Measurements from ENCODE around the gene OR13A1. TPM values are rescaled to one million over a fixed set of nuclear protein-coding genes. Genes with fewer than 3 reads are reported as not detected.
A peak's percentile ranks its signal among the peaks of the same experiment; 100 is the strongest.
"Not testable (repeated sequence)": the region's sequence is repeated elsewhere in the genome, so short reads cannot be mapped to it uniquely, and the experiment has no call there.

The OR13A1 gene
- 0.09 TPM in 1 of 2 replicates, not detected in the other for total RNA-seq
- long read RNA-seq, result 0 reads

GRCh38 chr10:45315508-45315907 is at the start of gene OR13A1:
Gene OR13A1, minus strand, starts transcription at chr10:45315608. Its CDS starts 11,186 bp downstream, at chr10:45304422.
- TF ChIP-seq, protein P1, sequence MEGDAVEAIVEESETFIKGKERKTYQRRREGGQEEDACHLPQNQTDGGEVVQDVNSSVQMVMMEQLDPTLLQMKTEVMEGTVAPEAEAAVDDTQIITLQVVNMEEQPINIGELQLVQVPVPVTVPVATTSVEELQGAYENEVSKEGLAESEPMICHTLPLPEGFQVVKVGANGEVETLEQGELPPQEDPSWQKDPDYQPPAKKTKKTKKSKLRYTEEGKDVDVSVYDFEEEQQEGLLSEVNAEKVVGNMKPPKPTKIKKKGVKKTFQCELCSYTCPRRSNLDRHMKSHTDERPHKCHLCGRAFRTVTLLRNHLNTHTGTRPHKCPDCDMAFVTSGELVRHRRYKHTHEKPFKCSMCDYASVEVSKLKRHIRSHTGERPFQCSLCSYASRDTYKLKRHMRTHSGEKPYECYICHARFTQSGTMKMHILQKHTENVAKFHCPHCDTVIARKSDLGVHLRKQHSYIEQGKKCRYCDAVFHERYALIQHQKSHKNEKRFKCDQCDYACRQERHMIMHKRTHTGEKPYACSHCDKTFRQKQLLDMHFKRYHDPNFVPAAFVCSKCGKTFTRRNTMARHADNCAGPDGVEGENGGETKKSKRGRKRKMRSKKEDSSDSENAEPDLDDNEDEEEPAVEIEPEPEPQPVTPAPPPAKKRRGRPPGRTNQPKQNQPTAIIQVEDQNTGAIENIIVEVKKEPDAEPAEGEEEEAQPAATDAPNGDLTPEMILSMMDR (conservative IDR thresholded peaks at IDR 0.05), result no peak
- no peaks in the 10 kb centered on the region for H3K4me1 Mint-ChIP-seq
- no peak within 1 kb of the TSS for H3K4me3 Mint-ChIP-seq
- H3K9me3 Mint-ChIP-seq, result peaks cover 8% of the 10 kb centered on the region
- H3K27me3 Mint-ChIP-seq (ENCODE audit: low read depth), result peaks cover 14% of the 10 kb centered on the region
- no peaks in the 10 kb centered on the region for H3K36me3 Mint-ChIP-seq (ENCODE audit: low read depth)
- DNase-seq (ENCODE audit: low read depth, low spot score), result no peak
- H3K27ac Mint-ChIP-seq (ENCODE audit: unreplicated experiment), result no peak within 1 kb of the TSS

- not testable (repeated sequence) for H3K36me3 Mint-ChIP-seq (ENCODE audit: low read depth); H3K9me3 Mint-ChIP-seq; H3K4me1 Mint-ChIP-seq; DNase-seq (ENCODE audit: low read depth, low spot score); H3K27ac Mint-ChIP-seq (ENCODE audit: unreplicated experiment)
- Mint-ChIP-seq H3K27me3 (ENCODE audit: low read depth) (peaks cover 58% of the 10 kb centered on the region), H3K4me3 (peak overlapping the region; percentile 9)
These were observed 46.8 kb upstream of the OR13A1 start for GRCh38 chr10:45361983-45362799.

DNA sequence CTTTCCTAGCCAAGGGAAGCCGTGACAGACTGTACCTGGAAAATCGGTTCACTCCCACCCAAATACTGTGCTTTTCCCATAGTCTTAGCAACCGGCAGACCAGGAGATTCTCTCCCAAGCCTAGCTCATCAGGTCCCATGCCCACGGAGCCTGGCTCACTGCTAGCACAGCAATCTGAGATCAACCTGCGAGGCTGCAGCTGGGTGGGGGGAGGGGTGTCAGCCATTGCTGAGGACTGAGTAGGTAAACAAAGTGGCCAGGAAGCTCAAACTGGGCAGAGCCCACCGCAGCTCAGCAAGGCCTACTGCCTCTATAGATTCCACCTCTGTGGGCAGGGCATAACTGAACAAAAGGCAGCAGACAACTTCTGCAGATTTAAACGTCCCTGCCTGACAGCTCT is 43.6 kb upstream of the OR13A1 start:
- not testable (repeated sequence) for DNase-seq (ENCODE audit: low read depth, low spot score); H3K9me3 Mint-ChIP-seq; H3K4me1 Mint-ChIP-seq; H3K27ac Mint-ChIP-seq (ENCODE audit: unreplicated experiment); H3K4me3 Mint-ChIP-seq; H3K36me3 Mint-ChIP-seq (ENCODE audit: low read depth)
- peaks cover 53% of the 10 kb centered on the region for H3K27me3 Mint-ChIP-seq (ENCODE audit: low read depth)

DNA sequence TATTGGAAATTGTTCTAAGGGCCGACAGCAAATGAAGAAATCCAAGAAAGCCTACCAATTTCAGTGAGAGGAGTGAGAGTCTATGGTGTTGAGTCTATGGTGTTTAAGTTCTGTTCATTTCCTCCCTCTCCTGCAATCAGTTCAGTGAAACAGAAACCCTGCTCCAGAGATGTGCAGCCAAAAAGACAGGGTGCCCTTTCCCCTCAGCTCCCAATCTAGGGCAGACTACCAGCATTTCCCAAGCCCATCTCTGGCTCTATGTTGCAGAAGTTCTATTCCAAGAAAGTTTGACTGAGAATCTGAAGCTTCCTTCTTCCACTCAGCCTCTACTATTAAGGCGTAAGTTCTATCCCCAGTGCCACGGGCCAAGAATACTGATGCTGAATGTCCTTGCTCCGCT is 40.1 kb upstream of the OR13A1 start:
- TF ChIP-seq, protein P1 (conservative IDR thresholded peaks at IDR 0.05), result no peak
- H3K4me1 Mint-ChIP-seq, result no peaks in the 10 kb centered on the region
- H3K27ac Mint-ChIP-seq (ENCODE audit: unreplicated experiment), result no peak overlapping the region
- peaks cover 49% of the 10 kb centered on the region for H3K27me3 Mint-ChIP-seq (ENCODE audit: low read depth)
- H3K4me3 Mint-ChIP-seq, result no peak overlapping the region
- DNase-seq (ENCODE audit: low read depth, low spot score), result no peak
- no peaks in the 10 kb centered on the region for H3K9me3 Mint-ChIP-seq
- H3K36me3 Mint-ChIP-seq (ENCODE audit: low read depth), result no peaks in the 10 kb centered on the region

DNA sequence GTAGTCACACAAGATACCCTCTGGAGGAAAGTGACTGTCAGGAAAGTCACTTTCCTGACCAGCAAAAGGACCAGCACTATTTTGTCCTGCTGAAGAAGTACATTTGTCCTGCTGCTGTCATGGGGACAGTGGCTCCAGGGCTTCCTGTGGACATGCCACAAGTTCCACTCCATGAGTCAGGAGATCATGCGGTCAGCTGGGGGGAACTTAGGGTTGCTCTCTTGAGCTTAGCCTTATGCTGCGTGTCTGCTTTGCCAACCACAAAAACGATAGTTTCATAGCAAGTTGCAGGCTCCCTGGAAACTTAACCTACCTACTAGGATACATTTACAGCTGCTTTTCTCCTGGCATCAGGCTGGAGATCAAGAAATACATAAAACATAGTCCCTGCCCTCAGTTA is 38.9 kb upstream of the OR13A1 start:
- Mint-ChIP-seq H3K36me3 (ENCODE audit: low read depth) (no peaks in the 10 kb centered on the region), H3K27me3 (ENCODE audit: low read depth) (peaks cover 42% of the 10 kb centered on the region), H3K4me3 (no peak overlapping the region), H3K4me1 (no peaks in the 10 kb centered on the region), H3K27ac (ENCODE audit: unreplicated experiment) (no peak overlapping the region), H3K9me3 (no peaks in the 10 kb centered on the region)
- no peak for DNase-seq (ENCODE audit: low read depth, low spot score)
- TF ChIP-seq, protein P1 (conservative IDR thresholded peaks at IDR 0.05), result no peak

DNA sequence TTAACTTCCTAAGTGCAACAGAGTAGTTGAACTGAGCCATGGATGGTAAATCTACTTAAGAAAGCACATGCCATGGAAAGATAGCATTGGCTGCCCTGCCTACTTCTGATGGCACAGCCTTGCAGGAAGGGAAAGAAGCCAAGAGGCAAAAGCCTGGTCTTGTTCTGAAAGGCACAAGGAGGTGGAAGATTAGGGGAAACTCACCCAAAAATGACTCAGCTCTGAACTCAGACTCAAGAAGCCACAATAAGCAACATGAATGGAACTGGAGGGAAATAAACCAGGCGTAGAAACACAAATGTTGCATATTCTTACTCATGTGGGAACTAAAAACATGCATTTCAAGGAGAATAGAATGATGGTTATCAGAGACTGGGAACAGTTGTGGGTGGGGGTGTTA is 37.8 kb upstream of the OR13A1 start:
- peaks cover 42% of the 10 kb centered on the region for H3K27me3 Mint-ChIP-seq (ENCODE audit: low read depth)
- no peak for DNase-seq (ENCODE audit: low read depth, low spot score)
- peaks cover 3% of the 10 kb centered on the region for H3K9me3 Mint-ChIP-seq
- H3K27ac Mint-ChIP-seq (ENCODE audit: unreplicated experiment), result no peak overlapping the region
- TF ChIP-seq, protein P1 (conservative IDR thresholded peaks at IDR 0.05), result no peak
- no peaks in the 10 kb centered on the region for H3K4me1 Mint-ChIP-seq
- peaks cover 3% of the 10 kb centered on the region for H3K36me3 Mint-ChIP-seq (ENCODE audit: low read depth)
- H3K4me3 Mint-ChIP-seq, result no peak overlapping the region

- not testable (repeated sequence) for H3K9me3 Mint-ChIP-seq; H3K4me1 Mint-ChIP-seq; H3K36me3 Mint-ChIP-seq (ENCODE audit: low read depth); H3K4me3 Mint-ChIP-seq; DNase-seq (ENCODE audit: low read depth, low spot score); H3K27ac Mint-ChIP-seq (ENCODE audit: unreplicated experiment)
- peaks cover 35% of the 10 kb centered on the region for H3K27me3 Mint-ChIP-seq (ENCODE audit: low read depth)
These were observed 32.9 kb upstream of the OR13A1 start for GRCh38 chr10:45348196-45348765.

- not testable (repeated sequence) for H3K4me3 Mint-ChIP-seq; H3K9me3 Mint-ChIP-seq; DNase-seq (ENCODE audit: low read depth, low spot score); H3K27ac Mint-ChIP-seq (ENCODE audit: unreplicated experiment); H3K4me1 Mint-ChIP-seq
- peaks cover 11% of the 10 kb centered on the region for H3K36me3 Mint-ChIP-seq (ENCODE audit: low read depth)
- H3K27me3 Mint-ChIP-seq (ENCODE audit: low read depth), result peaks cover 32% of the 10 kb centered on the region
These were observed 32.1 kb upstream of the OR13A1 start for GRCh38 chr10:45347464-45347863.

GRCh38 chr10:45346652-45347335 is 31.4 kb upstream of the OR13A1 start:
- H3K9me3 Mint-ChIP-seq; H3K27ac Mint-ChIP-seq (ENCODE audit: unreplicated experiment); DNase-seq (ENCODE audit: low read depth, low spot score); H3K4me3 Mint-ChIP-seq; H3K4me1 Mint-ChIP-seq: not testable (repeated sequence)
- Mint-ChIP-seq H3K36me3 (ENCODE audit: low read depth) (peaks cover 11% of the 10 kb centered on the region), H3K27me3 (ENCODE audit: low read depth) (peaks cover 28% of the 10 kb centered on the region)
